HK-2 (cell line): ENCODE results near the gene RO60.
"Not testable (repeated sequence)": the region's sequence is repeated elsewhere in the genome, so short reads cannot be mapped to it uniquely, and the experiment has no call there.

Source experiments
- DNase-seq: peaks from one replicate; pipeline ENCODE4 v3.0.0-alpha.2; 2018; ENCODE audit not compliant: unreplicated experiment

The RO60 gene

DNA sequence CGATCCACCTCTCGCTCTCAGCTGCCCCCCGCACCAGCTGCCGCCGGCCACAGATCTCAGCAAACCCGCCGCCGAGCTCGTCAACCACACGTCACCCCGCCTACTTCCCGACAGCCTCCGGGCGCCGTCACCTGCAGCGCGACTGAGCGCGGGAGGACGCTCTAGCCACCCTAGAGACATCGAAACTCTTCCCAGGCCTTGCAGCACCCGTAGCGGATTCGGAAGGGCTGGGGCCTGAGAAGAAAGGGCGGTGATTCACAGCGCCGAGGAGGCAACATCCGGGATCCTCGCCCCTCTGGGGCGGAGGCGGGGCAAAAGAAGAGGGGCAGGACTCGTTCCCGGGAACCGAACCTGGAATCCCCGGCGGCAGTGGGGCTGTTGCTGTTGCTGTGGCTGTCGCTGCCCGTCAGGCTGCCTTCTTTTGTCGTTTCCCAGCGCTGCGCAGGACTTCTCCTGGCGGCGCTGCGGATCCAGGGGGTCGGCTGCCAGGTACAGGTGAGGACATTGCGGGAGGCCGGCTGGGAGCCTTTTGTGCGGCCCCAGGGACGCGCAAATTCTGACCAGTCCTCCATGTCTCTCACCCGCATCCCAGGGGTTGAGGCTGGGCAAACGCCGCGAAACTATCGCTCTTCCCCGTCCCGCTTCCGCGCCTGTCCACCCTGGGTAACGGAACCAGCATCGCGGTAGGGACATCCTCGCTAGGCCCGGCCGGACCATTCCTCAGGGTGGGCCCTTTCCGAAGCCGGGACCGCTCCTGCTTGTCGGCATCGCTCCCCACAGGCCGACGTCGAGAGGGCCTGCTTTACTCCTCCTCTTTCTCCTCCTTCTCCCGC is at the start of gene RO60, which contains the start of gene UCHL5:
RO60 (plus strand) TSS at position 331 of the 833 bp plus-strand sequence. CDS start 9,443 bp downstream, outside the sequence.
UCHL5 (minus strand) TSS at position 79 of the 833 bp plus-strand sequence. CDS start 100 bp downstream, outside the sequence.
- DNase-seq: peak; percentile 97

DNA sequence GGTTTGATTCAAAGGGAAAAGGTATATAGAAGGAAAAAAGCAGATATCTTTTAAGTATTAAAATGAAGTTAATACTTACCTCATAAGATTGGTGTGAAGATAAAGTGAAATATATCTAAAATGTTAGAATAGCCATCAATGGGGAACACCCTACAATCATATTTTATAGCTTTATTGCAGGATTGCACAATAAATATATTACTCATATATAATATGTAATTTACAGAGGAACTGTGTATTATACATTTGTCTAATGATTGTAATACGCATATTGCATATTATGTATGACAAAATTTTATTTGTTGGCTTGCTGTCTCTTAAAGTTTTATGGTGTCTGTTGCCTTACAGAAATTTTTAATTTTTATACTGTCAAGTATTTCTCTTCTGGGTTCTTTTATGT is 48.0 kb upstream of the RO60 start:
- DNase-seq: no peak

DNA sequence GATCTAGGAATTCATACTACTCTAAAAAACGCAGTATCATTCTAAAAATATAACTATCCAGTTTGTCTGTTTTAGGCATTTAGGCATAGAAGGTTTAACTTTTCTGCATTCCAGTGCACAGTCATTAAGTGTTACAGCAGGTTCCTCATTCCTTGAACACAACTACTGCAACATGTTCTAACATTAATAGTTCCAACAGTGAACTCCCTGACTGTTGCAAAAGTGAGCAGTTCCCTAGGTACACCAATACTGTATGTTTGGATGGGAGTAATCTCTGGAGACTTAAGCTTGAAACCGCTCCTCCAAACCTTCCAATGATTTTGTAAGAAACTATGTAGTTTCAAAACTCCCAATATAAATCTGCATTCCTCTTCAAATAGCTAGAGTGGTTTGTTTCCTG is 46.4 kb upstream of the RO60 start:
- DNase-seq: no peak

DNA sequence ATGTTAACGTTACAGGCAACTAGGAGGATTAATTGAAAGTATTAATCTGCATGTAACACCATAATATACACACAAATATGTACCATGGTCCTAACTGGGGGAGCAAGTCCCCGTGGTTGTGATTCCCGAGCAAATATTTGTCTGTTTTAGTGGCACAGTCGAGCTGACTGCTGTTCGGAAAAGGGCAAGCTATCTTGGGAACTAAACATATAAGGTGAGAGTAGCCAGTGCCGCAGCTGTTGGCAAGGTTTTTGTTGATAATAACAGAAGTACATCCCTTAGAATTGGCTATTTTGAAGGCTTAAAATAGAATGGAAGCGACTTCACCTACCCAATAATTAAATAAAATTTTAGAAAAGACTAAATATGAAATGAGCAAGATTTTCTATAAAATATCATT is 45.7 kb upstream of the RO60 start:
- DNase-seq: no peak

DNA sequence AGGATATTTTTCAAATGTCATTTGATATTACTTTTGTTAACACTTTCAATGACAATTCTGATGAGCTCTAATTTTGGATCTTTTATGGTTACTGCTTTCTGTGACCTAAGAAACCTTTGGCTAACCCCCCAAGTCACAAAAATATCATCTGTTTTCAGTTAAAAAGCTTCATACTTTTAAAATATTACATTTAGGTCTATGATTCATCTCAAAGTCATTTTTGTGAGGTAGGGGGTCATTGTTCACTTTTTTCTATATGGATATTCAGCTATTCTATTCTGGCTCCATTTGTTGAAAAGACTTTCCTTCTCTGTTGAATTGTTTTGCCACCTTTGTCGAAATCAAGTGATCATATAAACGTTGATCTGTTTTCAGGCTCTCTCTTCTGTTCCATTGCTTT is 45.0 kb upstream of the RO60 start:
- no peak for DNase-seq

DNA sequence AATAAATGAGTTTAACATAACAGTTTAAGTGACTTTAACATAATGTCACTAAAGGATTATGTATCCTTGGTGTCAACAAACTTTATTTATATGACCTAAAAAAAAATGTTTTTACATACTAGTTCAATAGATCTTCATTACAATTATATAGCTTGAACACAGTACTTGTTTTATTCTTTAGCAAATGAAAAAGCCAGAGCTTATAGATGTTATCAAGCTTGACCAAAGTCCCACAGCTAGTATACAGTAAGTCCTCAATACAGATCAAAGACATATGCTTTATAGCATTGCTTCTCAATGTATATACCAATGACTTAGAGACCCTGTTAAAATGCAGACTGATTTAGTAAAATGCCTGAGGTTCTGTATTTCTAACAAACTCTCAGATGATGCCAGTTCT is 42.6 kb upstream of the RO60 start:
- no peak for DNase-seq

DNA sequence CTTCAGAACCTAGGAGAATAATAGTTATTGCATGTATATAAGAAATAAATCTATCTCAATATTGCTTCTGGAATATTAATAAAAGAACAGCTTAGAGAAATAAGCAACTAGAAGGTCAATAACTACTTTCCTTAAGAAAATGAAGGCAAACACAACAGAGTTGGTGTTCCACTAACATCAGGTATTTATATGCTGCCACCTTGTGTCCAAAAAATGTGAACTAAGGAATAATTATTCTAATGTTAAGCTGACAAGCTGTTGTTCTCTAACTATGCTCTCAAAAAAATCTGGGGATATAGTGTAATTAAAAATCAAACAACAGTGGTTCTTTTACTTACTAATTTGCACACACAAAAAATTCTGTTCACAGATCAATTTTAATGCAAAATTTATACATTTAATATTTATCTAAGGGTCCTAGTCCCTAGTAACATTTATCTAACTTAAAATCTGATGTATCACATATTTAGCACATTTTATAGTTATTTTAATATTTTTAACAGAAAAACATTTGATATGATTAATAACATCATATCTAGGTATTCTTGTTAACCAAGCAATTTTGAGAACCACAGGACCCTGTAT is 39.9 kb upstream of the RO60 start:
- no peak for DNase-seq

DNA sequence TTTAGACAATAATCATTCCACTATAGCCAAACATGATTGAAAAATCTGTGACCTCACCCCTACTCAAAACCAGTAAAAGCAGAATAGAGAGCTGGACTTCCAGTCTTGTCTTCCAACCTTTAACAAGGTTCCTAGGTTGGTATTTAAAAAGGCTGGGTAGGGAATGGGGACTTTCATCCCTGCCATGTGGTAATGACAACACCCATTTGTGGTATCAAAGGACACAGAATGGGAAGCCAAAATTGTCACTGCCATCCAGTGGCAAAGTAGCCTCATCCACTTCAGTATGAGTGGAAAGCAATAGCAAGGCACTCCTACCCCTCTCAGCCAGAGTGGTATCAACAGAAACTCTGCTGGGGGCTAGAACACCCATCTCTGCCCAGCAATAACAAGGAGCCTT is 34.2 kb upstream of the RO60 start:
- DNase-seq: no peak

DNA sequence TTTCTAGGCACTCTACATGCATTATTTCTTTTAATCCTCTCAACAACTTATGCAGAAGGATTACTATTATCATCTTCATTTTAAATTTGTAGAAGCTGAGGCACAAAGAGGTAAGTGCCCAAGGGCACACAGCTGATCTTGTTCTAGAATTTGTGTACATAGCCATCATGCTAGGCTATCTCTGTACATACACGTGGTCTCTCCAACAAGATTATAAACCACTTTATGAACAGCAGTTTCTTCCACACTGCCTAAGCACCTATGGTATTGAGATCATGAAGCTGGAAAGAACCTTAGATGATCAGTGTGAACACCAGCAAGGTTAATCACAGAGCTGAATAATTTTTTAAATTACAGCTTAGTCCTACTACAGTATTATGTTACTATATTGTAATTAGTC is 29.1 kb upstream of the RO60 start:
- DNase-seq: no peak

DNA sequence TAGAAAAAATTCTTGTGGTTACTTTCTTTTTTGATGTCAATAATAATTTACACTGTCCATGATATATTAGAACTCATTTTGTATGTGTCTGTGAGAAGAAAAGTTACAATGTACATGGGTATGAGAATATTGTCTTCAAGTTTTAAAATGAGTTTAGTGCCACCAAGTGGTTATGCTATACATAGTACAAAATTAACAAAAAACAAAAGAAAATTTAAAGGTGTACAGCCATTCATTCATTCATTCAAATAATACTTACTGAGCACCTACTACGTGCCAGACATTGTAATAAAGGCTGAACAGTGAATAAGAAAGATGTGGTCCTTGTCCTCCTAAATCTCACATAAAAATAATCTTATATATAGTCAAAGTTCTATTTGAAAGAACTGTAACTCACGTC is 28.0 kb upstream of the RO60 start:
- DNase-seq: no peak

DNA sequence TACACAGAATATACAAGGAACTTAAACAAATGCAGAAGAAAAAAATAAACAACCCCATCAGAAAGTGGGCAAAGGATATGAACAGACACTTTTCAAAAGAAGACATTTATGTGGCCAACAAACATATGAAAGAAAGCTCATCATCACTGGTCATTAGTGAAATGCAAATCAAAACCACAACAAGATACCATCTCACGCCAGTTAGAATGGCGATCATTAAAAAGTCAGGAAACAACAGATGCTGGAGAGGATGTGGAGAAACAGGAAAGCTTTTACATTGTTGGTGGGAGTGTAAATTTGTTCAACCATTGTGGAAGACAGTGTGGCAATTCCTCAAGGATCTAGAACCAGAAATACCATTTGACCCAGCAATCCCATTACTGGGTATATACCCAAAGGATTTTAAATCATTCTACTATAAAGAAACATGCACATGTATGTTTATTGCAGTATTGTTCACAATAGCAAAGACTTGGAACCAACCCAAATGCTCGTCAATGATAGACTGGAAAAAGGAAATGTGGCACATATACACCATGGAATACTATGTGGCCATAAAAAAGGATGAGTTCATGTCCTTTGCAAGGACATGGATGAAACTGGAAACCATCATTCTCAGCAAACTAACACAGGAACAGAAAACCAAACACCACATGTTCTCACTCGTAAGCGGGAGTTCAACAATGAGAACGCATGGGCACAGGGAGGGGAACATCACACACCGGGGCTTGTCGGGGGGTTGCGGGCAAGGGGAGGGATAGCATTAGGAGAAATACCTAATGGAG is 26.6 kb upstream of the RO60 start:
- DNase-seq: not testable (repeated sequence)

DNA sequence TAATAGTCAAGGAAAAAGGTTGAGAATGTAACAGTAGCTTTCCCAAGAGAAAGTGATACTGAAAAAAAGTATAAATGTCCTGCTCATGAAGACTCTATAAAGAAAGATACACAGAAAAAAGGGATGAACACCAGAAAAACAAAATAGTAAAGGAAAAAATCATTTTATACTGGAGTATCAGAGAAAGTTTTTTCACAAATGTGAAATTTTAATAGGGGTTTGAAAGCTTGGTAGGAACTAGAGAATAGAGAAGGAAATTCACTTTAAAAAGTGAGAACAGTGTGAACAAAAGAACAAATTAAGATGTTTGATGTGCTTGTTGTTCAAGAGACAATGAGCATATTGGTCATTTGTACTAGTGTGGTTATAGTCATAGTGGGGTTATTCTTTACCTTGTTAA is 25.8 kb upstream of the RO60 start:
- no peak for DNase-seq

DNA sequence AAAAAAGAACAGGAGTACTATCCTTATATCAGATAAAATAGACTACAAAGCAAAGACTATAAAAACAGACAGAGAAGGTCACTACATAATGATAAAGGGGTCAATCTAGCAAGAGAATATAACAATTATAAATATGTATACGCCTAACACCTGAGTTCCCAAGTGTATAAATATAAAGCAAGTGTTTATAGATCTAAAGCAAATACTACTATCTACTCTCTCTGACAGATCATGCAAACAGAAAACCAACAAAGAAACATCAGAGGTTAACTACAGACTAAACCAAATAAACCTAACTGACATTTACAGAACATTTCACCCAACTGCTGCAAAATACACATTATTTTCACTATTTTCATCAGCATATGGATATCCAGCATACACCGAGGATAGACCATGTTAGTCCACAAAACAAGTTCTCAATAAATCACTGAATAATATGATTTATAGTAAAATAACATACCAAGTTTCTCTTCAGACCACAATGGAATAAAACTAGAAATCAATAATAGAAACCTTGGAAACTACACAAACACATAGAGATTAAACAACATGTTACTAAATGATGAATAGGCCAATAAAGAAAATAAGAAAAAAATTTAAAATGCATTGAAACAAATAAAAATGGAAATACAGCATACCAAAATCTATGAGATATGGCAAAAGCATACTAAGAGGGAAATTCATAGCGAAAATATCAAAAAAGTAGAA is 22.9 kb upstream of the RO60 start:
- no peak for DNase-seq

DNA sequence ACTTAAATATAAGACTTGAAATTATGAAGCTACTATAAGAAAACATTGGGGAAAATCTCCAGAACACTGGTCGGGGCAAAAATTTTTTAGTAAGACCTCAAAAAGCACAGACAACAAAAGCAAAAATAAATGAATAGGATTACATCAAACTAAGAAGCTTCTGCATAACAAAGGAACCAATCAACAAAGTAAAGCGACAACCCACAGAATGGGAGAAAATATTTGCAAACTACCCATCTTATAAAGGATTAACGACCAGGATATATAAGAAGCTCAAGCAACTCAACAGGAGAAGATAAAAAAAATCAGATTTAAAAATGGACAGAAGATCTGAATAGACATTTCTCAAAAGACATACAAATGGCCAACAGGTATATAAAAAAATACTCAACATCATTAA is 19.4 kb upstream of the RO60 start:
- DNase-seq: no peak

DNA sequence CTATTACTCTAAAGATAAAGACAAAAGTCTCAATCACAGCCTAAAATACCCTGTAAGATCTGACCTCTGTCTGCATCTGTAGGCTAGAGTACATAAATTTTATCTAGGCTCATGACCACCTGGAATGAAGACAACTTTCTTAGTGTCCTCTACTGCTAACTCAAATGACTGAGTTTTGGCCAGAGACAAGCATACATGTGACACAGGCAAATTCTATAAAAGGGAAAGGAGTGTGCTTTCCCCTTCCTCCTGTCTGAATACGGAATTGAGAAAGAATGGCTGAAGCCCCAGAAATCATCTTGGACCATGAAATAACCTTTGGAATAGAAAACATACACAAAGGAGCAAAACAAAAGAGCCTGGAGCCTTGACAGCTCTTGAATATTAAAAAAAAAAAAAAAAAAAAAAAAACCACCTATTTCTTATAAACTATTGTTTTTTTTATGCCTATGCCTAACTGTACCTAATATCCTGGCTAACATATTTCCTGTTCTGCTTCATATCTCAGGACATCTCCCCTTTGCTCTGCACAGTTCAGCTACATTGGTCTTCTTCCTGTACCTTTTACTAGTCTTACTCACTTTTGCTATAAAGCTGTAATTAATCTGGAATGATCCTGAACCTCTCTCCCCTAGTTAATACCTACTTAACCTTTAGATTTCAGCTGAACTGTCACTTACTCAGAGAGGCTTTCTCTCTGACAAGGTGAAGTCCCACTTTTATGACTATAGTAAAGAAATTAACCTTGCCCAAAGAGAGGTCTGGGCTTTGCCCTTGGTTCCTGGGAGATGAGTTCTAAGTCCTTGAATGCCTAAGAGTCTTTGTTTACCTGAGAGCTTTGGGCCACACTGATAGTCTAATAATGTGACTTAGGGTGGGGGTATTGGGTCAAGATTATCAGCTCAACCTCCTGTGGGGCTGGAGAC is 16.4 kb upstream of the RO60 start:
- DNase-seq: no peak

DNA sequence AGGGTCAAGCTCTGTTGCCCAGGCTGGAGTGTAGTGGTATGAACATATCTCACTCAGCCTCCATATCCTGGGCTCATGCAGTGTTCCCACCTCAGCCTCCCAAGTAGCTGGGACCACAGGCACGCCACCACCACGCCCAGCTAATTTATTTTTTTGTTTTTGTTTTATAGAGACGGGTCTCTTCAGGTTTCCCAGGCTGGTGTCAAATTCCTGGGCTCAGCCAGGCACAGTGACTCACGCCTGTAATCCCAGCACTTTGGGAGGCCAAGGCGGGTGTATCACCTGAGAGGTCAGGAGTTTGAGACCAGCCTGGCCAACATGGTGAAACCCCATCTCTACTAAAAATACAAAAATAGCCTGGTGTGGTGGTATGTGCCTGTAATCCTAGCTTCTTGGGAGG is 10.5 kb upstream of the RO60 start:
- DNase-seq: not testable (repeated sequence)

DNA sequence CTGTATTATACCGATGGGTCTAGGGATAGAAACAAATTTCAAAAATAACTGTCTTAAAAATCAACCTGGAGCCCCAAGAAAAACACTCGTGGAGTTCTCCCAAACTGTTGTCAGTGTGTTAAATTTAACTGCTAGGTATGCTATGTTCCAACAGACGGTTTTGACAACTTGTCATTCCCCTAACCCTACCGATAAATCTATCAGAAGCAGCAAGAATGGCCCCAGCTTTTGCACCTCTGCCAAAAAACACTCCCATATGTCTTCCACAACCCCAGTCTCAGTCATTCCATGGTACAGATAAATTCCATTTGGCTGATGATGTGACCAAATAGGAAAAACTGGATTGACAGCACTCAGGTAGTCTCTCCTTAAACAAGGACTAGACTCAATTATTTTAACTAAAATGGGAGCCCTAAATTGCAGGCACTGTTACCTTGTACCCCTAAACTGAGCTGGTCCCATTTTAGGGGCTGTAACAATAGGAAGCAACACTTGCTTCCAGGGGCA is 5.2 kb upstream of the RO60 start:
- DNase-seq: no peak

DNA sequence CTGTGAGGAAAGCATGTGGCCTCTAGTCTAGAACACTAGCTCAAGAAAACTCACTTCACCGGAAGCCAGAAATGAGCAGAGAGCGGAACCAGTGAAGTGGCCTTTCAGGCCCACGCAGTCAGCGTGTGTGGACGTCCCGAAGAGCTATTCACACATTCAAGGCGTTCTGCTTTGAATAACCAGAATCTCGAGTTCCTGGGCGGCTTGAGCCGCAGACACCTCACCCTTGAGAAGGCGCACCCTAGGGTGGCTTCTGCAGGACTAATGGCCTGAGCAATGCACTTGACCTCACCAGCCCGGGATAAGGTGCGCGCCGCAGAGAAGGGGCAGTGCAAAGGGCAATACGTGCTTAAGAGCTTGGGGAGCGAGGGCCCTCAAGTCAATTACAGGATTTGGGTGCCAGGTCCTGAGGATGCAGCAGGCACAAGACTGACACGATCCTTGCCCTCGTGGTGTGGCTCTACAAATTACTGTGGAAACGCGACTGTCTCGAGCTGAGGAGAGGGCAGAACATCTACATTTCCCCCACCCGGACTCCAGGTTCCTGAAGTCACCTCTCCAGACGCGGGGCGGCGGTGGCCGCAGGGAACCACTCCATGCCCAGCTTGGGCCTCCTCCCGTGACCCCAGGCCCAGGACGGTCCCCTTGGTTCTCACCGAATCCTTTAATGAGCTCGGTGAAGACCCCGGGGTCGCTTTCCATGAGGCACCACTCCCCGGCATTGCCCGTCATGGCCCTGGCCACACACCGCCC is 707 bp upstream of the RO60 start:
- peak; percentile 60 for DNase-seq

DNA sequence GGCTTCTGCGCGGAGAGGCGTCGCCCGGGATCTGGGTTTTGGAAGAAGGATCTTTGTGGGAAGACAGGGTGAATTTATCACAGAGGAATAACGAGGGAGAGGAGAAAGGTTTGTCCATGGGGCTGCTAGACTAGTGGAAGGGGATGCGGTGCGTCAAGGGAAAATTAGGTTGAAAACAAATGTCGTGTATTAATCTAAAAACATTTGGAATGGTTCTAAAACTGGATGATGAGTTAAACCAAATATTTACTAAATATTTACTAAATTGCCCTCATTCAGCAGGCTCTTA is 647 bp downstream of the RO60 start:
- no peak for DNase-seq

DNA sequence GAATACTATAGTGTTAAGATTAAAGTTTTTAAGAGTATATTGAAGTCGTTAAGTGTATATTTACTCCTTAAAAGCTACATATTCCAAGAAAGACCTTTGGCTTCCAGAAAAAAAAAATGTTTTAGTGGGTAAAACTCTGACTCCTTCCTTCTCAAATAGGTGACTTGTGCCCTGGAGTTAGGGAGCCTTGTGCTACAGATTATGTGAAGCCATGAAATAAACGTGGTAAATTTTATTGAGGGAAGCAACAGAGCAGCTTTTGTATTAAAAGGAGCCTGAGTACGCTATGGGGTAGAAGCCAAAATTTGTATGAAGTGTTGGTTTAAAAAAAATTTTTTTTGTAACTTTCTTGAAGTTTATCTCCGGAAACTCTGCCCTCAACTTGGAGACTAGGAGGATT is 994 bp downstream of the RO60 start:
- no peak for DNase-seq
